Glutamatergic neuron (in vitro differentiated cells): ENCODE measurements around the gene ABCA6. TPM values are rescaled to one million over a fixed set of nuclear protein-coding genes. Genes with fewer than 3 reads are reported as not detected.

ENCODE experiments used
- DNase-seq: peaks from one replicate; pipeline ENCODE4 v3.0.0; 2022
- H3K27ac Mint-ChIP-seq: one replicate; pipeline ENCODE4 v1.8.0; 2020; ENCODE audit warnings: mild to moderate bottlenecking, mixed read lengths, inconsistent platforms; ENCODE audit not compliant: unreplicated experiment
- H3K27me3 Mint-ChIP-seq: one replicate; pipeline ENCODE4 v1.8.0; 2020; ENCODE audit warnings: mild to moderate bottlenecking, moderate library complexity, mixed read lengths, inconsistent platforms; ENCODE audit not compliant: unreplicated experiment
- H3K36me3 Mint-ChIP-seq: one replicate; pipeline ENCODE4 v1.8.0; 2020; ENCODE audit warnings: mild to moderate bottlenecking, mixed read lengths, inconsistent platforms; ENCODE audit not compliant: unreplicated experiment
- H3K4me1 Mint-ChIP-seq: one replicate; pipeline ENCODE4 v1.8.0; 2020; ENCODE audit warnings: mild to moderate bottlenecking, low read depth, mixed read lengths, inconsistent platforms; ENCODE audit not compliant: unreplicated experiment
- H3K4me3 Mint-ChIP-seq: one replicate; pipeline ENCODE4 v1.8.0; 2020; ENCODE audit warnings: mild to moderate bottlenecking, mixed read lengths, inconsistent platforms; ENCODE audit not compliant: unreplicated experiment
- H3K9me3 Mint-ChIP-seq: one replicate; pipeline ENCODE4 v1.8.0; 2020; ENCODE audit warnings: mild to moderate bottlenecking, moderate library complexity, mixed read lengths, inconsistent platforms; ENCODE audit not compliant: unreplicated experiment
- total RNA-seq: library from RNA; stranded (reverse); fragmentation: NEBNext Ultra II Directional; extraction: Animal tissue kit (Norgen Biotek cat#: 25700); gene quantifications from one replicate; pipeline ENCODE4 v1.2.1, GENCODE V29; 2021; ENCODE audit not compliant: unreplicated experiment
- TF ChIP-seq, protein P1 (sequence below): fragments of 200-600 bp; sonication (generic); IDR thresholded peaks from one replicate; pipeline ENCODE4 v1.5.0; 2021; ENCODE audit not compliant: partially characterized antibody, unreplicated experiment

The ABCA6 gene
- total RNA-seq, 1 donor from 2014 or later, result 1.6 TPM

DNA sequence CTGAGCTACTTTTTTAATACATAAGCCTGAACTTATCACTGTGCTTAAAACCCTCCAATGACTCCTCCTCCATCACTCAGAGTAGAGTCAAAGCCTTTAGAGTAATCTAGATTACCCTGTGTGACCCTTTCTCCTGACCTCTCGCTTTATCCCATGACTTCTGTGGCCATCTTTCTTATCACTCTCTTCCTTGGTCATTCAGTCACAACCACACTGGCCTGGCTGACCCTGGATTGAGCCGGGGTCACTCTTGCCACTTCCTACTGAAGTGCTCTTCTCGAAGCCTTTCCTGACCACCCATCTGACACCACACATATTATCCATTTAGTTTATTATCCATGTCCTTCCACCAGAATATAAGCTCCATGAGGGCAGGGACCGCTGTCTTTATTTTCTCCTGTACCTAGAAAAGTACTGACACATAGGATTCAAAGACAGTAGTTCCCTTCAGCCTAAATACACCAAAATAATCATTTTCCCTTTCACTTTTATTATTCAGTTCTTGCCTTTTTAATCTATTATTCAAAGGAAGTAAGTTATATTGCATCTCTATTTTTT, 53.0 kb downstream of the ABCA6 start:
- DNase-seq, result no peak
- Mint-ChIP-seq H3K9me3 (no peaks in the 10 kb centered on the region), H3K36me3 (no peaks in the 10 kb centered on the region), H3K4me3 (no peak overlapping the region), H3K4me1 (no peaks in the 10 kb centered on the region), H3K27me3 (no peaks in the 10 kb centered on the region), H3K27ac (no peak overlapping the region)
- TF ChIP-seq, protein P1, sequence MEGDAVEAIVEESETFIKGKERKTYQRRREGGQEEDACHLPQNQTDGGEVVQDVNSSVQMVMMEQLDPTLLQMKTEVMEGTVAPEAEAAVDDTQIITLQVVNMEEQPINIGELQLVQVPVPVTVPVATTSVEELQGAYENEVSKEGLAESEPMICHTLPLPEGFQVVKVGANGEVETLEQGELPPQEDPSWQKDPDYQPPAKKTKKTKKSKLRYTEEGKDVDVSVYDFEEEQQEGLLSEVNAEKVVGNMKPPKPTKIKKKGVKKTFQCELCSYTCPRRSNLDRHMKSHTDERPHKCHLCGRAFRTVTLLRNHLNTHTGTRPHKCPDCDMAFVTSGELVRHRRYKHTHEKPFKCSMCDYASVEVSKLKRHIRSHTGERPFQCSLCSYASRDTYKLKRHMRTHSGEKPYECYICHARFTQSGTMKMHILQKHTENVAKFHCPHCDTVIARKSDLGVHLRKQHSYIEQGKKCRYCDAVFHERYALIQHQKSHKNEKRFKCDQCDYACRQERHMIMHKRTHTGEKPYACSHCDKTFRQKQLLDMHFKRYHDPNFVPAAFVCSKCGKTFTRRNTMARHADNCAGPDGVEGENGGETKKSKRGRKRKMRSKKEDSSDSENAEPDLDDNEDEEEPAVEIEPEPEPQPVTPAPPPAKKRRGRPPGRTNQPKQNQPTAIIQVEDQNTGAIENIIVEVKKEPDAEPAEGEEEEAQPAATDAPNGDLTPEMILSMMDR, result no peak

DNA sequence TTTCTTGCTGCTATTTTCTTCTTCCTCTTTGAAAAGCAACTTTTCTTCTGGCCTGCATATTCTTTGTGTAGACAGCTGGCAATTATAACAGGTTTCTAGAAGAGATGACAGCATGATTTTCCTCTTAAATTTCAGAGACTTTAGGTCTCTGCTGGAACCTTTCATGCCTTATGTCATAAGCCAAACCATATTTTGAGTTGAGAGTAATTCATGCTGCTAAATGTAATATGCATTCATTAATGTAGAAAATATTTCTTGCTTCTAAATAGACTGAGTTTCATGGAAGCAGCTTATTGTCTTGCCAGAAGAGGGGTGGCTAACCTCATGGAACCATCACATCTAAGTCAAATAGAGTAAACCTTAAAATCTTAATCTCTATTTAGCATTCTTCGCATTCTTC, 55.1 kb downstream of the ABCA6 start:
- DNase-seq, result no peak
- Mint-ChIP-seq H3K9me3 (no peaks in the 10 kb centered on the region), H3K27ac (no peak overlapping the region), H3K4me3 (no peak overlapping the region), H3K27me3 (no peaks in the 10 kb centered on the region), H3K4me1 (no peaks in the 10 kb centered on the region), H3K36me3 (peaks cover 7% of the 10 kb centered on the region)
- TF ChIP-seq, protein P1, result no peak

DNA sequence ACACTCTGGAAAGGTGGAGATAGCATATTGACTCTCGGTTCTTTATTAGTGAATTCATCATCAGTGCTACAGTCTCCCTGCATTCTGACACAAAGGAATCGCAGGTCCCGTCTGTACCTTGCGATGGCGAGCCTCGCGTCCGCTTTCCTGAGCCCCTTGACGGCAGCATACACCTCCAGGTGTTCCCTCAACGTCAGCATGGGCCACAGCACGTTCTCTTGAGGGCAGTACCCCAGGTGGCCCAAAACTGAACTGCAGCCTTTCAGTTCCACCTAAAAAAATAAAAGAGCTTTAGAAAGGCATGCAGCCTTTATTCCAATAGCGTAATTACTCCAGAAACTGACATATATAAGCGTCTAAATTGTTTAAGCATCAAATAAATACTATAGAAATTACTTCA, 56.8 kb downstream of the ABCA6 start:
- H3K27me3 Mint-ChIP-seq, result no peaks in the 10 kb centered on the region
- DNase-seq, result peak; percentile 42
- peaks cover 7% of the 10 kb centered on the region for H3K36me3 Mint-ChIP-seq
- H3K4me3 Mint-ChIP-seq, result no peak overlapping the region
- TF ChIP-seq, protein P1, result peak; percentile 72
- H3K4me1 Mint-ChIP-seq, result no peaks in the 10 kb centered on the region
- no peaks in the 10 kb centered on the region for H3K9me3 Mint-ChIP-seq
- no peak overlapping the region for H3K27ac Mint-ChIP-seq

DNA sequence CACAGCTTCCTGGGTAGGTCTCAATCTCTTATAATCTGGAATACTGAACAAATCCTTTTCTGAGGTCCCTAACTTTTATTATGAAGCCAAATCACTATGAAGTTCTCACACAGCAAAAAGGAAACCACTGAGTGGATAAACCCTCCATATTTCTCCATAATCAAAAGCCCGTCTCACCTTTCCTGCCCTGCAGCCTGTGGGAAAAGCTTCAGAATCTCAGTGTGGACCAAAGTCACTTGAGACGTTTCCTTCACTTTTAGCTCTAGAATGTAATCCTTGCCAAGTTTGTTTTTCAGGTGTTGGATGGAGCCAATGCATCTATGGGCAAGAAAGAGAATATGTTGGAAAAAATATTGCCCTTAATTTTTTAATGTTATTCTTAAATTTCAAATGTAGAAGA, 59.0 kb downstream of the ABCA6 start:
- Mint-ChIP-seq H3K27me3 (no peaks in the 10 kb centered on the region), H3K9me3 (no peaks in the 10 kb centered on the region), H3K27ac (no peak overlapping the region), H3K4me1 (no peaks in the 10 kb centered on the region), H3K4me3 (no peak overlapping the region), H3K36me3 (peaks cover 7% of the 10 kb centered on the region)
- TF ChIP-seq, protein P1, result no peak
- DNase-seq, result no peak

DNA sequence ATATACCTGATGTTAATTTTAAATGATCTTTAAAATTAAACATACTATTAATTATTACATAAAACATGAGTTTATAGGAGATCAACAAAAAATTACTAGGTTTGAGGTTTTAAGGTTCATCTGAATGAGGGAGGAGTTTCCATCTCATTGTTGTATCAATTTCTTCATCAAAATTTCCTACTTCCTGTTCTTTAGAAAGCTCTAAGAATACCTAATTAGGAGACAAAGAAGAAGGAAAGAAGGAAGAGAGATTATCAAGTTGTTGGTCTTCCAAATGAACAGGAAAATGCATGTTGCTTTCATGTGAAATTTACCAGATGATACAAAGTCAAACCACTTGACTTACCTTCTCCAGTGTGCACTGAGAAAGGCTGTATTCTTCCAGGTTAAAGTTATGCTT, 62.8 kb downstream of the ABCA6 start:
- no peaks in the 10 kb centered on the region for H3K27me3 Mint-ChIP-seq
- no peak overlapping the region for H3K4me3 Mint-ChIP-seq
- no peaks in the 10 kb centered on the region for H3K4me1 Mint-ChIP-seq
- no peak overlapping the region for H3K27ac Mint-ChIP-seq
- TF ChIP-seq, protein P1, result no peak
- no peaks in the 10 kb centered on the region for H3K9me3 Mint-ChIP-seq
- no peak for DNase-seq
- H3K36me3 Mint-ChIP-seq, result peaks cover 7% of the 10 kb centered on the region
